ENCODE results near the gene HPCAL4. TPM values are rescaled to one million over a fixed set of nuclear protein-coding genes. Genes with fewer than 3 reads are reported as not detected.
A peak's percentile ranks its signal among the peaks of the same experiment; 100 is the strongest.

HPCAL4 gene
- total RNA-seq, 1 experiment from 2014 or later = 0.15 TPM

GRCh38 chr1:39659538-39659937, 31.7 kb downstream of the HPCAL4 start:
- Histone ChIP-seq H3K27ac (ENCODE audit: low read length) (no peak overlapping the region), H3K9me2 (replicated peaks; ENCODE audit: insufficient read depth, low read length) (no peaks in the 10 kb centered on the region), H3K27me3 (ENCODE audit: low read length) (no peaks in the 10 kb centered on the region), H3K4me2 (ENCODE audit: low read depth, low read length, poor library complexity, severe bottlenecking) (no peak overlapping the region), H2AFZ (ENCODE audit: low read length) (no peak overlapping the region), H4K20me1 (ENCODE audit: insufficient read depth, low read depth, low read length) (no peaks in the 10 kb centered on the region), H3K4me1 (ENCODE audit: low read length) (peaks cover 9% of the 10 kb centered on the region), H3K4me3 (ENCODE audit: low read length) (no peak overlapping the region), H3K9ac (ENCODE audit: low read length) (no peak overlapping the region), H3K9me3 (ENCODE audit: low read length) (no peaks in the 10 kb centered on the region), H3K36me3 (ENCODE audit: insufficient read depth, low read length) (no peaks in the 10 kb centered on the region), H3K79me2 (ENCODE audit: low read length) (no peaks in the 10 kb centered on the region)
- DNase-seq = no peak

- no peaks in the 10 kb centered on the region for H3K27me3 ChIP-seq (ENCODE audit: low read length)
- H3K4me2 ChIP-seq (ENCODE audit: low read depth, low read length, poor library complexity, severe bottlenecking) = no peak overlapping the region
Measured at GRCh38 chr1:39659110-39659509, 32.1 kb downstream of the HPCAL4 start.

GRCh38 chr1:39657923-39658485, 33.2 kb downstream of the HPCAL4 start:
- H2AFZ ChIP-seq (ENCODE audit: low read length) = peak overlapping the region; percentile 29; the same call in 1 of the 2 replicates
- H3K4me2 ChIP-seq (ENCODE audit: low read depth, low read length, poor library complexity, severe bottlenecking) = no peak overlapping the region
- H3K9me3 ChIP-seq (ENCODE audit: low read length) = no peaks in the 10 kb centered on the region
- no peaks in the 10 kb centered on the region for H3K9me2 ChIP-seq (replicated peaks; ENCODE audit: insufficient read depth, low read length)
- no peak overlapping the region for H3K27ac ChIP-seq (ENCODE audit: low read length)
- peak; percentile 91 for DNase-seq
- H3K4me1 ChIP-seq (ENCODE audit: low read length) = no peaks in the 10 kb centered on the region
- H3K79me2 ChIP-seq (ENCODE audit: low read length) = no peaks in the 10 kb centered on the region
- no peaks in the 10 kb centered on the region for H3K36me3 ChIP-seq (ENCODE audit: insufficient read depth, low read length)
- H3K4me3 ChIP-seq (ENCODE audit: low read length) = peak overlapping the region; percentile 18; the same call in 1 of the 2 replicates
- H4K20me1 ChIP-seq (ENCODE audit: insufficient read depth, low read depth, low read length) = no peaks in the 10 kb centered on the region
- no peaks in the 10 kb centered on the region for H3K27me3 ChIP-seq (ENCODE audit: low read length)
- H3K9ac ChIP-seq (ENCODE audit: low read length) = peak overlapping the region; percentile 47; the same call in 1 of the 2 replicates

More at GRCh38 chr1:39659110-39659509, 32.1 kb downstream of the HPCAL4 start:
- H3K9me2 ChIP-seq (replicated peaks; ENCODE audit: insufficient read depth, low read length) = no peaks in the 10 kb centered on the region
- DNase-seq = no peak
- H3K9ac ChIP-seq (ENCODE audit: low read length) = no peak overlapping the region
- peaks cover 8% of the 10 kb centered on the region for H3K4me1 ChIP-seq (ENCODE audit: low read length)
- H2AFZ ChIP-seq (ENCODE audit: low read length) = no peak overlapping the region
- no peaks in the 10 kb centered on the region for H3K9me3 ChIP-seq (ENCODE audit: low read length)
- H3K27ac ChIP-seq (ENCODE audit: low read length) = no peak overlapping the region
- no peak overlapping the region for H3K4me3 ChIP-seq (ENCODE audit: low read length)
- no peaks in the 10 kb centered on the region for H3K79me2 ChIP-seq (ENCODE audit: low read length)
- H4K20me1 ChIP-seq (ENCODE audit: insufficient read depth, low read depth, low read length) = no peaks in the 10 kb centered on the region
- H3K36me3 ChIP-seq (ENCODE audit: insufficient read depth, low read length) = no peaks in the 10 kb centered on the region

GRCh38 chr1:39657402-39657801, 33.8 kb downstream of the HPCAL4 start:
- H3K4me2 ChIP-seq (ENCODE audit: low read depth, low read length, poor library complexity, severe bottlenecking) = no peak overlapping the region
- peak overlapping the region; percentile 18; the same call in 1 of the 2 replicates for H3K4me3 ChIP-seq (ENCODE audit: low read length)
- H3K4me1 ChIP-seq (ENCODE audit: low read length) = no peaks in the 10 kb centered on the region
- DNase-seq = no peak
- no peaks in the 10 kb centered on the region for H3K36me3 ChIP-seq (ENCODE audit: insufficient read depth, low read length)
- no peaks in the 10 kb centered on the region for H3K27me3 ChIP-seq (ENCODE audit: low read length)
- H4K20me1 ChIP-seq (ENCODE audit: insufficient read depth, low read depth, low read length) = no peaks in the 10 kb centered on the region
- H3K9me3 ChIP-seq (ENCODE audit: low read length) = no peaks in the 10 kb centered on the region
- H2AFZ ChIP-seq (ENCODE audit: low read length) = no peak overlapping the region
- no peaks in the 10 kb centered on the region for H3K79me2 ChIP-seq (ENCODE audit: low read length)
- H3K9ac ChIP-seq (ENCODE audit: low read length) = peak overlapping the region; percentile 47; the same call in 1 of the 2 replicates
- no peak overlapping the region for H3K27ac ChIP-seq (ENCODE audit: low read length)
- H3K9me2 ChIP-seq (replicated peaks; ENCODE audit: insufficient read depth, low read length) = no peaks in the 10 kb centered on the region

GRCh38 chr1:39656391-39656790, 34.8 kb downstream of the HPCAL4 start:
- Histone ChIP-seq H3K9ac (ENCODE audit: low read length) (no peak overlapping the region), H3K36me3 (ENCODE audit: insufficient read depth, low read length) (no peaks in the 10 kb centered on the region), H3K4me2 (ENCODE audit: low read depth, low read length, poor library complexity, severe bottlenecking) (no peak overlapping the region), H3K27ac (ENCODE audit: low read length) (no peak overlapping the region), H3K9me2 (replicated peaks; ENCODE audit: insufficient read depth, low read length) (no peaks in the 10 kb centered on the region), H3K79me2 (ENCODE audit: low read length) (no peaks in the 10 kb centered on the region), H3K4me1 (ENCODE audit: low read length) (no peaks in the 10 kb centered on the region), H3K9me3 (ENCODE audit: low read length) (no peaks in the 10 kb centered on the region), H3K4me3 (ENCODE audit: low read length) (no peak overlapping the region), H4K20me1 (ENCODE audit: insufficient read depth, low read depth, low read length) (no peaks in the 10 kb centered on the region), H3K27me3 (ENCODE audit: low read length) (no peaks in the 10 kb centered on the region), H2AFZ (ENCODE audit: low read length) (no peak overlapping the region)
- DNase-seq = no peak

- H3K4me2 ChIP-seq (ENCODE audit: low read depth, low read length, poor library complexity, severe bottlenecking) = no peak overlapping the region
- no peak overlapping the region for H2AFZ ChIP-seq (ENCODE audit: low read length)
- no peak overlapping the region for H3K4me3 ChIP-seq (ENCODE audit: low read length)
- H3K9me3 ChIP-seq (ENCODE audit: low read length) = no peaks in the 10 kb centered on the region
- no peak for DNase-seq
- H3K9me2 ChIP-seq (replicated peaks; ENCODE audit: insufficient read depth, low read length) = no peaks in the 10 kb centered on the region
- H3K27ac ChIP-seq (ENCODE audit: low read length) = no peak overlapping the region
- no peaks in the 10 kb centered on the region for H3K4me1 ChIP-seq (ENCODE audit: low read length)
- H4K20me1 ChIP-seq (ENCODE audit: insufficient read depth, low read depth, low read length) = no peaks in the 10 kb centered on the region
- no peaks in the 10 kb centered on the region for H3K79me2 ChIP-seq (ENCODE audit: low read length)
- no peak overlapping the region for H3K9ac ChIP-seq (ENCODE audit: low read length)
- no peaks in the 10 kb centered on the region for H3K36me3 ChIP-seq (ENCODE audit: insufficient read depth, low read length)
- no peaks in the 10 kb centered on the region for H3K27me3 ChIP-seq (ENCODE audit: low read length)
Measured at GRCh38 chr1:39655578-39656268, 35.5 kb downstream of the HPCAL4 start.

- Histone ChIP-seq H3K79me2 (ENCODE audit: low read length) (no peaks in the 10 kb centered on the region), H2AFZ (ENCODE audit: low read length) (no peak overlapping the region), H3K9me2 (replicated peaks; ENCODE audit: insufficient read depth, low read length) (no peaks in the 10 kb centered on the region), H3K36me3 (ENCODE audit: insufficient read depth, low read length) (no peaks in the 10 kb centered on the region), H3K4me3 (ENCODE audit: low read length) (no peak overlapping the region), H3K27me3 (ENCODE audit: low read length) (no peaks in the 10 kb centered on the region), H4K20me1 (ENCODE audit: insufficient read depth, low read depth, low read length) (no peaks in the 10 kb centered on the region), H3K9me3 (ENCODE audit: low read length) (no peaks in the 10 kb centered on the region), H3K4me1 (ENCODE audit: low read length) (no peaks in the 10 kb centered on the region), H3K27ac (ENCODE audit: low read length) (no peak overlapping the region), H3K4me2 (ENCODE audit: low read depth, low read length, poor library complexity, severe bottlenecking) (no peak overlapping the region), H3K9ac (ENCODE audit: low read length) (no peak overlapping the region)
- no peak for DNase-seq
Measured at GRCh38 chr1:39654291-39654690, 36.9 kb downstream of the HPCAL4 start.

- H3K9ac ChIP-seq (ENCODE audit: low read length) = no peak overlapping the region
- H3K27me3 ChIP-seq (ENCODE audit: low read length) = no peaks in the 10 kb centered on the region
- H3K79me2 ChIP-seq (ENCODE audit: low read length) = no peaks in the 10 kb centered on the region
- DNase-seq = peak; percentile 88
- no peaks in the 10 kb centered on the region for H3K9me2 ChIP-seq (replicated peaks; ENCODE audit: insufficient read depth, low read length)
- no peaks in the 10 kb centered on the region for H3K36me3 ChIP-seq (ENCODE audit: insufficient read depth, low read length)
- H3K4me2 ChIP-seq (ENCODE audit: low read depth, low read length, poor library complexity, severe bottlenecking) = no peak overlapping the region
- H2AFZ ChIP-seq (ENCODE audit: low read length) = no peak overlapping the region
- no peaks in the 10 kb centered on the region for H3K9me3 ChIP-seq (ENCODE audit: low read length)
- H4K20me1 ChIP-seq (ENCODE audit: insufficient read depth, low read depth, low read length) = no peaks in the 10 kb centered on the region
- no peaks in the 10 kb centered on the region for H3K4me1 ChIP-seq (ENCODE audit: low read length)
- no peak overlapping the region for H3K4me3 ChIP-seq (ENCODE audit: low read length)
- H3K27ac ChIP-seq (ENCODE audit: low read length) = no peak overlapping the region
Measured at GRCh38 chr1:39653546-39654031, 37.6 kb downstream of the HPCAL4 start.
